ENCODE data around the gene FBXL20. TPM values are rescaled to one million over a fixed set of nuclear protein-coding genes. Genes with fewer than 3 reads are reported as not detected.
A peak's percentile ranks its signal among the peaks of the same experiment; 100 is the strongest.

FBXL20 gene
- total and polyA plus RNA-seq, 2 donors (not counting 3 experiments of a cell fraction or from before 2014, with no cell fraction given): 4.6 to 18.0 TPM

DNA sequence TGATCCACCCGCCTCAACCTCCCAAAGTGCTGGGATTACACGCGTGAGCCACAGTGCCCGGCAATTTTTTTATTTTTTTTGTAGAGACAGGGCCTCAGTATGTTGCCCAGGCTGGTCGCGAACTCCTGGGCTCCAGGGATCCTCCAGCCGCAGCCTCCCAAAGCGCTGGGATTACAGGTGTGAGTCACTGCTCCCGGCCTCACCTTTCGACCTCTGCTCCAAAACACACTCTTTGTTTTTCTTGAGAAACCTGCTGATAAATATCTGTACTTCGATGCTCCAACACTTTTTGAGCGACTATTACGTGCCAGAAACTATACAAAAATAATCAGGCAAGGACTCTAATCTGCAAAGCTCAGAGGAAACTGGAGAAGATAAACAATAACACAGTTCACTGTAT is 48.6 kb upstream of the FBXL20 start:
- Histone ChIP-seq H4K20me1 (replicated peaks; ENCODE audit: control insufficient read depth, extremely low read depth, insufficient read depth, low read length) (no peaks in the 10 kb centered on the region), H3K79me2 (ENCODE audit: control insufficient read depth, insufficient read depth, low read length) (peaks cover 35% of the 10 kb centered on the region), H3K9me3 (replicated peaks; ENCODE audit: control insufficient read depth, insufficient read depth, low read length) (no peaks in the 10 kb centered on the region), H3K4me2 (ENCODE audit: insufficient read depth, low read length) (peak overlapping the region; percentile 96), H3K27ac (ENCODE audit: insufficient read depth, low read depth, low read length) (peak overlapping the region; percentile 84), H3K4me1 (ENCODE audit: control insufficient read depth, extremely low read depth, insufficient read depth, low read length) (peaks cover 12% of the 10 kb centered on the region), H3K4me3 (replicated peaks in 1 of 3; ENCODE audit: insufficient read depth in 1 of 3, low read depth in 1 of 3, low read length in 3 of 3) (peak overlapping the region; percentile 72 to 94 (median 88)), H2AFZ (ENCODE audit: low read depth, low read length) (no peak overlapping the region), H3K36me3 (ENCODE audit: control insufficient read depth in 2 of 2, extremely low read depth in 1 of 2, insufficient read depth in 2 of 2, low read length in 2 of 2) (peaks cover 4 to 7% of the 10 kb centered on the region in 2 experiments), H3K27me3 (ENCODE audit: control insufficient read depth in 2 of 2, insufficient read depth in 2 of 2, low read length in 2 of 2) (no peaks in the 10 kb centered on the region), H3K9ac (replicated peaks; ENCODE audit: extremely low read depth, insufficient read depth, low read length) (peak overlapping the region; percentile 99), H3K9me1 (replicated peaks; ENCODE audit: control insufficient read depth, extremely low read depth, insufficient read depth, low read length) (no peaks in the 10 kb centered on the region)
- DNase-seq (ENCODE audit: low read depth, low spot score) (no peak), FAIRE-seq (no peak)
- TF ChIP-seq JUN (IDR thresholded peaks at IDR 0.05; ENCODE audit: borderline replicate concordance, insufficient read depth, insufficient read length, low read depth) (no peak), GATA2 (IDR thresholded peaks at IDR 0.05; ENCODE audit: insufficient read depth, insufficient read length, low read depth, low read length) (no peak), FOS (IDR thresholded peaks at IDR 0.05; ENCODE audit: borderline replicate concordance, insufficient read depth, low read length) (no peak), POLR2A (IDR thresholded peaks at IDR 0.05; ENCODE audit: low read depth, low read length) (no peak), MYC (IDR thresholded peaks at IDR 0.05; ENCODE audit: low read depth, low read length) (no peak), POLR2AphosphoS5 (IDR thresholded peaks at IDR 0.05; ENCODE audit: insufficient read depth, low read depth, low read length) (no peak), EZH2 (IDR thresholded peaks at IDR 0.05; ENCODE audit: borderline replicate concordance, low read depth, low read length, severe bottlenecking) (no peak)
- TF ChIP-seq, protein P1, sequence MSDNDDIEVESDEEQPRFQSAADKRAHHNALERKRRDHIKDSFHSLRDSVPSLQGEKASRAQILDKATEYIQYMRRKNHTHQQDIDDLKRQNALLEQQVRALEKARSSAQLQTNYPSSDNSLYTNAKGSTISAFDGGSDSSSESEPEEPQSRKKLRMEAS (IDR thresholded peaks at IDR 0.05; ENCODE audit: insufficient read depth, insufficient read length): no peak
- TF ChIP-seq, protein P2, sequence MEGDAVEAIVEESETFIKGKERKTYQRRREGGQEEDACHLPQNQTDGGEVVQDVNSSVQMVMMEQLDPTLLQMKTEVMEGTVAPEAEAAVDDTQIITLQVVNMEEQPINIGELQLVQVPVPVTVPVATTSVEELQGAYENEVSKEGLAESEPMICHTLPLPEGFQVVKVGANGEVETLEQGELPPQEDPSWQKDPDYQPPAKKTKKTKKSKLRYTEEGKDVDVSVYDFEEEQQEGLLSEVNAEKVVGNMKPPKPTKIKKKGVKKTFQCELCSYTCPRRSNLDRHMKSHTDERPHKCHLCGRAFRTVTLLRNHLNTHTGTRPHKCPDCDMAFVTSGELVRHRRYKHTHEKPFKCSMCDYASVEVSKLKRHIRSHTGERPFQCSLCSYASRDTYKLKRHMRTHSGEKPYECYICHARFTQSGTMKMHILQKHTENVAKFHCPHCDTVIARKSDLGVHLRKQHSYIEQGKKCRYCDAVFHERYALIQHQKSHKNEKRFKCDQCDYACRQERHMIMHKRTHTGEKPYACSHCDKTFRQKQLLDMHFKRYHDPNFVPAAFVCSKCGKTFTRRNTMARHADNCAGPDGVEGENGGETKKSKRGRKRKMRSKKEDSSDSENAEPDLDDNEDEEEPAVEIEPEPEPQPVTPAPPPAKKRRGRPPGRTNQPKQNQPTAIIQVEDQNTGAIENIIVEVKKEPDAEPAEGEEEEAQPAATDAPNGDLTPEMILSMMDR (IDR thresholded peaks at IDR 0.05; ENCODE audit: extremely low read depth in 1 of 2, insufficient read depth in 1 of 2, low read depth in 1 of 2, low read length in 2 of 2): no peak
- ChIA-PET POLR2A (interaction anchor here (1.9 kb wide), 1 partner anchor 12 kb away, joined by 45 read pairs; the partner anchor contains the start of gene CDK12), CTCF (interaction anchor here (2.6 to 3.2 kb wide), 2 partner anchors 12 to 171 kb away, joined by 8 to 35 read pairs; partner anchors contain the start of gene CDK12)
- intact Hi-C loops (cut with micrococcal nuclease) (no loop called here), dilution Hi-C loops (cut with MboI; ENCODE audit: extremely low pct_ligation_motif_present, low sequenced_read_pairs) (no loop called here)
- BruUV-seq (replicated peaks): no TSS peak

All from endothelial cell of umbilical vein (primary cell).